Measurements from ENCODE around the gene RAB4A. TPM values are rescaled to one million over a fixed set of nuclear protein-coding genes. Genes with fewer than 3 reads are reported as not detected.

The RAB4A gene
- total RNA-seq, 4 donors from 2014 or later, result 37.1 to 78.4 (median 49.3) TPM

DNA sequence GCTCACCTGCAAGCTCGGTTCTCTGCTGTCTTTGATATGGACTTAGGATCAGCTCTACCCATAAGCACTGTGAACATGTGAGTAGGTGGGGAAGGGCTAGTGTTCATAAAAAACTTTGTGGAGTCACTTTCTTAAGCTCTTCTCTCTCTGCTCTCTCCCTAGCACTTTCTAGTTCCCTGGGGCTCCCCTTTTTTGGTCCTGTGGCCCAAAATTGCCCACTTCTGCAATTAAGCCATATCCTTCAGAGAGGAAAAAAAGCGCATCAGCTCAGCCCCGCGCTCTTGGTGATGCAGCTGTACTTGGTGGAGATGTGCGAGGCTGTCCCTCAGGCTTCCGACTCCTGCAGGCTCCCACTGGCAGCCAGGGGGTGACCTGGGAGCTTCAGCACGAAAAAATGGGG lies 48.6 kb downstream of the RAB4A start:
- TF ChIP-seq POLR2A (IDR thresholded peaks at IDR 0.05) (no peak), EP300 (IDR thresholded peaks at IDR 0.05) (no peak), POLR2AphosphoS5 (IDR thresholded peaks at IDR 0.05) (no peak)
- TF ChIP-seq, protein P1, sequence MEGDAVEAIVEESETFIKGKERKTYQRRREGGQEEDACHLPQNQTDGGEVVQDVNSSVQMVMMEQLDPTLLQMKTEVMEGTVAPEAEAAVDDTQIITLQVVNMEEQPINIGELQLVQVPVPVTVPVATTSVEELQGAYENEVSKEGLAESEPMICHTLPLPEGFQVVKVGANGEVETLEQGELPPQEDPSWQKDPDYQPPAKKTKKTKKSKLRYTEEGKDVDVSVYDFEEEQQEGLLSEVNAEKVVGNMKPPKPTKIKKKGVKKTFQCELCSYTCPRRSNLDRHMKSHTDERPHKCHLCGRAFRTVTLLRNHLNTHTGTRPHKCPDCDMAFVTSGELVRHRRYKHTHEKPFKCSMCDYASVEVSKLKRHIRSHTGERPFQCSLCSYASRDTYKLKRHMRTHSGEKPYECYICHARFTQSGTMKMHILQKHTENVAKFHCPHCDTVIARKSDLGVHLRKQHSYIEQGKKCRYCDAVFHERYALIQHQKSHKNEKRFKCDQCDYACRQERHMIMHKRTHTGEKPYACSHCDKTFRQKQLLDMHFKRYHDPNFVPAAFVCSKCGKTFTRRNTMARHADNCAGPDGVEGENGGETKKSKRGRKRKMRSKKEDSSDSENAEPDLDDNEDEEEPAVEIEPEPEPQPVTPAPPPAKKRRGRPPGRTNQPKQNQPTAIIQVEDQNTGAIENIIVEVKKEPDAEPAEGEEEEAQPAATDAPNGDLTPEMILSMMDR (IDR thresholded peaks at IDR 0.05), result no peak
- H3K9me3 ChIP-seq, result no peaks in the 10 kb centered on the region
- H3K4me3 ChIP-seq, result no peak overlapping the region
- no peak overlapping the region for H3K27ac ChIP-seq
- no peaks in the 10 kb centered on the region for H3K27me3 ChIP-seq
- no peaks in the 10 kb centered on the region for H3K4me1 ChIP-seq
- peaks cover 35% of the 10 kb centered on the region for H3K36me3 ChIP-seq
- WGBS, result 80% methylated on average over 7 of the region's 7 CpGs
- no peak for DNase-seq (ENCODE audit: low spot score in 2 of 2)

DNA sequence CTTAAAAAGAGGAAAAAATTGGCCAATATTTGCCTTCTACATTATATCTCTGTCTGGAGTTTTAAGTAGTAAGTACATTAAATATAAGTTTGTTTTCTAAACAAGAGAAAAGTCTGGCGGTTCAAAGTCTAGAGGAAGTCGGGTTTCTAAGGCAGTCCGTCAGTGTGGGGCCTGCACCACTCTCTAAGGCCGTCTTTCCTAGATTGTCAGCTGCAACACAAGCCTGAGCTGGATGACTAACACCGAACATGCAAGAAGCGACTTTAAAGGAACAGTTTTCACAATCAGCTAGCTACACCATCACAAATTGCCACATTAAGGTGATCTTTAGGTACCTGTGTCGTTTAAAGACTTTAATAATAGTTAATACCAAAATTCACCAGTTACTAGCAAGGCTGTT lies 52.3 kb downstream of the RAB4A start:
- no peak for TF ChIP-seq POLR2A (IDR thresholded peaks at IDR 0.05)
- no peak for TF ChIP-seq POLR2AphosphoS5 (IDR thresholded peaks at IDR 0.05)
- TF ChIP-seq, protein P1 (IDR thresholded peaks at IDR 0.05), result no peak
- no peak for TF ChIP-seq EP300 (IDR thresholded peaks at IDR 0.05)
- DNase-seq (ENCODE audit: low spot score in 2 of 2), result no peak
- Histone ChIP-seq H3K27me3 (no peaks in the 10 kb centered on the region), H3K27ac (no peak overlapping the region), H3K36me3 (peaks cover 44% of the 10 kb centered on the region), H3K4me3 (no peak overlapping the region), H3K9me3 (no peaks in the 10 kb centered on the region), H3K4me1 (no peaks in the 10 kb centered on the region)
- 94% methylated on average over 7 of the region's 7 CpGs for WGBS

DNA sequence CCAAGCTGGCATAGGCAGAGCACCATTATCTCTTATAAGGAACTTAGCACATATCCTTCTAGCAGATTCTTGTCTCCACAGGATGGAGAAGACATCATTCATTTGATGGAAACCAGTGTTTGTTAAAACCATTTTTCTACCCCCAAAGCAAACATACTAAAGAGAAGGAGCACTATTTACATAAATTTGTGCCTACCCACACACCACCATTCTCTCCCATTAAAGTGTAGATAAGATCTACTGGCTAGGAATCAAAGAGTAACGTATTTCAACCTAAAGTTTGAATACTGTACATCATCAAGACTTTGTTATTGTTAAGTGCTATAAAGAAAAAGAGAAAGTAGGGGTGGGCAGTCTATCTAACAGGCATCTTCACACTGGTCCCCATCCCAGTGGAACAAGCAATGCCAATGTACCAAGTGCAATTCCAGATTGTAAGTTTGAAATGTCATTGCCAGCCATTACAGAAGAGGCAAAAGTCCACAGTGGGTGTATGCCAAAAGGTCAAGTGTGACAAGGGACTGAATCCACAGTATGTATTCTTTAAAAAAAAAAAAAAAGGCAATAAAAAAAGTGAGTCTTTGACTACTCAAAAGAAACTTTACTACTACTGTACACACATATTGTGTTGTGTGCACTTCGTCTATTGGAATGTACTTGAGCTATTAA lies 53.1 kb downstream of the RAB4A start:
- Histone ChIP-seq H3K4me1 (no peaks in the 10 kb centered on the region), H3K9me3 (no peaks in the 10 kb centered on the region), H3K4me3 (no peak overlapping the region), H3K27ac (no peak overlapping the region), H3K36me3 (peaks cover 44% of the 10 kb centered on the region), H3K27me3 (no peaks in the 10 kb centered on the region)
- no peak for DNase-seq (ENCODE audit: low spot score in 2 of 2)
- no peak for TF ChIP-seq POLR2A (IDR thresholded peaks at IDR 0.05)
- TF ChIP-seq POLR2AphosphoS5 (IDR thresholded peaks at IDR 0.05), result no peak
- TF ChIP-seq EP300 (IDR thresholded peaks at IDR 0.05), result no peak
- TF ChIP-seq, protein P1 (IDR thresholded peaks at IDR 0.05), result no peak
- 75% methylated on average over 2 of the region's 2 CpGs for WGBS

DNA sequence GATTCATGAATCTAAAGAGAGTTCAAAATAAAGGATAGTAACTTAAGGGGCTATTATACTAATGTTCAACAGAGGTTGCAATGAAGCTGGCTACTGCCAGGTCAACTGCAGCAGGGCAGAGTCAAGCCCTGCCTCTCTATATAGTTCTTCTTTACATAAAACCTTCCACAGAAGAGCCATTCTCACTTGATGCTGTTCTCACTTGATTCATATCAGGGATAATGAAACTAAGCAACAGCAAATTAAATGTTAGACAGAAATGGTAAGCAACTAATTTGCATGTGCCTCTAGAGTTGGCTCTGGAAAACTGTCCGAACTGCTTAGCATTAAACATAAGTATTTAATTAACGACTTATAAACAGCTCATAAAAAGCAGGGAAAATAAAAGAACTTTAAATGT lies 54.5 kb downstream of the RAB4A start:
- H3K4me3 ChIP-seq, result no peak overlapping the region

DNA sequence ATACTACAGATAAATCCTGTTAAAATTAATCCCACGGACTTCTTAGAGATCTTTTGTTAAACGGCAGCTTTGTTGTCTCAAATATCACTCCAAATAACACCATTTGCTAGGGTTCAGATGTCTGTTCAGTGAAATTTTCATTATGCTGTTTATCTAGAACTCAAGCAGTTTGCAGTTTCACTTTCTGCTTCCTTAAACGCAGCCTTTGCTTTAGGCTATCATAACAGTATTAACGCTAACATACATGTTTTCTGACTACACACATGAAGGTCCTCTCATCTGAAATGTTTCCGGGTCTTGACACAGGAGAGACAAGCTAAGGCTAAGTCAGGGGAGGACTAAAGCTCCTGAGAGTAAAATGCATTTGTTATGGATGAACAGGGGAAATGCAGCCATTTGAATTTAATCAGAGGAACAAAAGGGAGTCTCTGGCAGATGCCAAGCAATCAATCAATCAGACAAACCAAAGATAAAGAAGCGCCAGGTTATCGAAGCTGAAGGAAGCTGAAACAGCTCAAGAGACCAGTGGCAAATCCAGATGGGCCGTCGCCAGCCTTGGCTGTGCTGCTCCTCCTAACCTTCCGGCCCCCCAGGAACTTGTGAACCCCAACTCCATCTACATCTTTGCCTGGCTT lies 55.1 kb downstream of the RAB4A start:
- Histone ChIP-seq H3K9me3 (no peaks in the 10 kb centered on the region), H3K27ac (no peak overlapping the region), H3K4me3 (no peak overlapping the region), H3K27me3 (no peaks in the 10 kb centered on the region), H3K36me3 (peaks cover 29% of the 10 kb centered on the region), H3K4me1 (no peaks in the 10 kb centered on the region)
- WGBS, result 75% methylated on average over 10 of the region's 10 CpGs
- DNase-seq (ENCODE audit: low spot score in 2 of 2), result no peak
- TF ChIP-seq EP300 (IDR thresholded peaks at IDR 0.05), result no peak
- no peak for TF ChIP-seq POLR2A (IDR thresholded peaks at IDR 0.05)
- TF ChIP-seq, protein P1 (IDR thresholded peaks at IDR 0.05), result no peak

More for the DNA sequence above, 54.5 kb downstream of the RAB4A start:
- H3K27me3 ChIP-seq, result no peaks in the 10 kb centered on the region
- peaks cover 32% of the 10 kb centered on the region for H3K36me3 ChIP-seq
- DNase-seq (ENCODE audit: low spot score in 2 of 2), result no peak
- TF ChIP-seq POLR2A (IDR thresholded peaks at IDR 0.05) (no peak), POLR2AphosphoS5 (IDR thresholded peaks at IDR 0.05) (no peak), EP300 (IDR thresholded peaks at IDR 0.05) (no peak)
- TF ChIP-seq, protein P1 (IDR thresholded peaks at IDR 0.05), result no peak
- H3K9me3 ChIP-seq, result no peaks in the 10 kb centered on the region
- WGBS, result 60% methylated on average over 2 of the region's 2 CpGs
- no peaks in the 10 kb centered on the region for H3K4me1 ChIP-seq
- no peak overlapping the region for H3K27ac ChIP-seq
